SU-DHL-6 (cell line): ENCODE measurements around the gene PNPLA2.

Source experiments
- H2AFZ ChIP-seq: fragments of 200-600 bp; sonication (generic); 2 replicates; pipeline ENCODE4 v1.6.1; 2014; ENCODE audit warnings: low read depth, mild to moderate bottlenecking, moderate library complexity, mixed read lengths, antibody characterized with exemption, low read length; ENCODE audit not compliant: severe bottlenecking
- H3F3A ChIP-seq: fragments of 200-600 bp; shearing (Covaris generic); 2 replicates; pipeline ENCODE4 v1.6.0; 2016; ENCODE audit warnings: antibody characterized with exemption, mild to moderate bottlenecking; ENCODE audit not compliant: insufficient read depth
- H3K27ac ChIP-seq: fragments of 200-600 bp; sonication (generic); 2 replicates; pipeline ENCODE4 v1.5.1; 2016; ENCODE audit warnings: low read depth, mild to moderate bottlenecking, low read length, moderate library complexity, mixed read lengths
- H3K27me3 ChIP-seq: fragments of 200-600 bp; sonication (generic), shearing (Covaris generic); 2 replicates; pipeline ENCODE4 v1.6.0; 2014; ENCODE audit warnings: mild to moderate bottlenecking, low read length
- H3K36me3 ChIP-seq: fragments of 200-600 bp; sonication (generic); 2 replicates; pipeline ENCODE4 v1.6.1; 2014; ENCODE audit warnings: mild to moderate bottlenecking, low read length, mixed read lengths
- H3K4me2 ChIP-seq: fragments of 300-600, 200-600 bp; shearing (Covaris generic), sonication (generic); 2 replicates; pipeline ENCODE4 v1.6.0; 2014; ENCODE audit warnings: low read length, low read depth, mild to moderate bottlenecking; ENCODE audit not compliant: poor library complexity, severe bottlenecking
- H3K4me3 ChIP-seq: fragments of 200-600 bp; sonication (generic); 2 replicates; pipeline ENCODE4 v1.5.1; 2014; ENCODE audit warnings: antibody characterized with exemption, low read length, mild to moderate bottlenecking, mixed read lengths; ENCODE audit not compliant: insufficient read depth, poor library complexity, severe bottlenecking
- H3K79me2 ChIP-seq: fragments of 200-600 bp; sonication (generic); 2 replicates; pipeline ENCODE4 v1.6.1; 2014; ENCODE audit warnings: mild to moderate bottlenecking, low read length, moderate library complexity; ENCODE audit not compliant: insufficient read depth
- H3K9ac ChIP-seq: fragments of 200-600 bp; sonication (generic); 2 replicates; pipeline ENCODE4 v1.7.0; 2014; ENCODE audit warnings: mild to moderate bottlenecking, low read length
- H3K9me2 ChIP-seq: fragments of 200-600 bp; sonication (generic); replicated peaks from 2 replicates; pipeline ENCODE4 v1.6.1; 2014; ENCODE audit warnings: low read length; ENCODE audit not compliant: insufficient read depth
- H3K9me3 ChIP-seq: fragments of 200-600 bp; sonication (generic); 2 replicates; pipeline ENCODE4 v1.6.1; 2014; ENCODE audit warnings: low read length, mixed read lengths; ENCODE audit not compliant: insufficient read depth
- H4K20me1 ChIP-seq: fragments of 200-600 bp; sonication (generic); 2 replicates; pipeline ENCODE4 v1.6.1; 2014; ENCODE audit warnings: low read depth, mild to moderate bottlenecking, antibody characterized with exemption, low read length, moderate library complexity, mixed read lengths
- EZH2phosphoT487 ChIP-seq: fragments of 200-600 bp; sonication (generic), shearing (Covaris generic); conservative IDR thresholded peaks from 2 replicates; pipeline ENCODE4 v1.6.1; 2018; ENCODE audit warnings: mild to moderate bottlenecking, antibody characterized with exemption, low read length, moderate library complexity, mixed read lengths
- TF ChIP-seq, protein P1 (sequence below): fragments of 200-600 bp; sonication (generic); IDR thresholded peaks from one replicate; pipeline ENCODE4 v1.5.1; 2017; ENCODE audit warnings: antibody characterized with exemption, mild to moderate bottlenecking, low read length, moderate library complexity; ENCODE audit not compliant: insufficient read depth, poor library complexity, severe bottlenecking

Gene PNPLA2

DNA sequence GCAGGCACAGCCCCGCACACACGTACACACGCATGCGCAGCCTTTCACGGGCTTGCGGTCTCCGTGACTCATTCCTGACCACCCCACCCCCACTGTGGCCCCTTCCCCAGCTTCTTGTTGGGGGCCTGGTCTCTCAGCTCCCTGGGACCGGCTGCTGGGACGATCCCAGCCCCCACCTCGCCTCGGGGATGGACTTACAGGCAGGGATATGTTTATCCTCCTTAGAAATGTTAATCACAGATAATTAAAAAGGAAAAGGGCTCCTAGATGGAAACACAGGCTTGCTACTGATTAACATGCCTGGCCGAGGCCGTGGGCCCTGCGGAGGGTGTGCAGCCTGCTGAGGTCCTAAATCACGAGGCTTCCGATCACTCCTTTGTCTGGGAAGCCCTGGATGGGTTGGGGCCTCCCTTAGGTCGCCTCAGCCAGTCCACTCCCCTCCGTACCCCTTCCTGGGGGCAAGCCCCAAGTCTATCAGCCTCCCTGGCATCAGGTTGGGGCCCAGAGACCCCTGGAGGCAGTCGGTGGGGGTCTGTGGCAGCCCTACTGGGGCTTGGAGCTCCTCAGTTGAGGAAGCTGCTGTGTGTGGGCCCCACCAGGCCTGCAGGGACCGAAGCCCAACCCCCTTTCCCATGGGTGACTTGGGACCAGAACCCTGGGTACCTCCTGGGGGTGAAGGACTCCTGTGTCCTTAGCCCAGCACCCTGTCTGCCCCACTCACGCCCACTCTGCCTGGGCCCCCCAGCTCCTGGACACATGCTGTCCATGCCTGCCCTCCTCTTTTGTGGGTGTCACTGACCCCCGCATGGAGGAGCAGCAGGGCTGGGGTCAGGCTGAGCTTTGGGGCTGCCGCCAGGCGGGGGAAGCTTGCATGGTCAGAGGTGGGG, 44.6 kb downstream of the PNPLA2 start:
- Histone ChIP-seq H2AFZ (no peak overlapping the region), H3K4me2 (no peak overlapping the region), H3F3A (no peaks in the 10 kb centered on the region), H3K27ac (no peak overlapping the region), H3K9ac (no peak overlapping the region), H4K20me1 (no peaks in the 10 kb centered on the region), H3K4me3 (no peak overlapping the region), H3K36me3 (no peaks in the 10 kb centered on the region), H3K27me3 (no peaks in the 10 kb centered on the region), H3K9me3 (no peaks in the 10 kb centered on the region), H3K9me2 (no peaks in the 10 kb centered on the region), H3K79me2 (no peaks in the 10 kb centered on the region)
- TF ChIP-seq, protein P1, sequence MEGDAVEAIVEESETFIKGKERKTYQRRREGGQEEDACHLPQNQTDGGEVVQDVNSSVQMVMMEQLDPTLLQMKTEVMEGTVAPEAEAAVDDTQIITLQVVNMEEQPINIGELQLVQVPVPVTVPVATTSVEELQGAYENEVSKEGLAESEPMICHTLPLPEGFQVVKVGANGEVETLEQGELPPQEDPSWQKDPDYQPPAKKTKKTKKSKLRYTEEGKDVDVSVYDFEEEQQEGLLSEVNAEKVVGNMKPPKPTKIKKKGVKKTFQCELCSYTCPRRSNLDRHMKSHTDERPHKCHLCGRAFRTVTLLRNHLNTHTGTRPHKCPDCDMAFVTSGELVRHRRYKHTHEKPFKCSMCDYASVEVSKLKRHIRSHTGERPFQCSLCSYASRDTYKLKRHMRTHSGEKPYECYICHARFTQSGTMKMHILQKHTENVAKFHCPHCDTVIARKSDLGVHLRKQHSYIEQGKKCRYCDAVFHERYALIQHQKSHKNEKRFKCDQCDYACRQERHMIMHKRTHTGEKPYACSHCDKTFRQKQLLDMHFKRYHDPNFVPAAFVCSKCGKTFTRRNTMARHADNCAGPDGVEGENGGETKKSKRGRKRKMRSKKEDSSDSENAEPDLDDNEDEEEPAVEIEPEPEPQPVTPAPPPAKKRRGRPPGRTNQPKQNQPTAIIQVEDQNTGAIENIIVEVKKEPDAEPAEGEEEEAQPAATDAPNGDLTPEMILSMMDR, result no peak
- no peak for TF ChIP-seq EZH2phosphoT487

DNA sequence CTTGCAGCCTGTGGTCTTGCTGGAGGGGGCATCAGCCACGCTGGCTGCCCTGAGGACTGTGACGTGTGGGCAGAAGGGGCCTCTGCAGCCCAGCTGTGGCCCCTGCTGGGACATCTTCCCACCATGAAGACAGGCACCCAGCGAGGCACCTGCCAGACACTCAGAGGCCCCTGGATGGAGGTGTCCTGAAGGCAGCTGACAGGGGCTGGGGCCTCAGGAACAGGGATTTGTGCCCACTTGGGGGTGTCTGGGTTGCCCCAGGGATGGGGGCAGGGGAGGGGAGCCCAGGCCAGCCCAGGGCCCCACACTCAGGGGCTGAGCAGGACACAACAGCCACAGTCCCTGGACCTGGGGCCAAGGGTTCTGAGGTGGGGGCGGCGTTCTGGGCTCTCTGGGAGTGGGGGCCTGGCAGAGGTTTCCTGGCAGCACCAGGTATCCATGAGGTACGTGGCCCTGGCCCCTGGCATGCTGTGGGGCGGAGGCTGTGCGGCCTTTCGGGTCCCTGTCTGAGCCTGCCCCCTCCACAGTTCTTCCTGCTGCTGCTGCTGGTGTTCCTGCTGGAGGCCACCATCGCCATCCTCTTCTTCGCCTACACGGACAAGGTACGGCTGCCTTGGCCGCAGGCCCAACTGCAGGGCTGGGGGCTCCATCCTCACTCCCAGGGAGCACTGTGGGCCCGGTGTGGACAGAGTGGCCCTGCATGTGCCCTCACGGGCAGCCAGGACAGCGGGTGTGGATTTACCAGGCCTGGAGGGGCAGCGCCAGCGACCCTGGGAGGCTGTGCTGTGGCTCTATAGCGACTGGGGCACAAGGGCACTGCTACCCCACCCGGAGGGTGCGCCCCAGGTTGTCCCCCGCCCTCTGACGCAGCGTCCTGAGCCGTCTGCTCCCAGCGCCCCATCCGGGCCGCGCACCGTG, 45.5 kb downstream of the PNPLA2 start:
- no peaks in the 10 kb centered on the region for H3K36me3 ChIP-seq
- H3K9ac ChIP-seq, result no peak overlapping the region
- H3K27me3 ChIP-seq, result no peaks in the 10 kb centered on the region
- no peak overlapping the region for H2AFZ ChIP-seq
- TF ChIP-seq EZH2phosphoT487, result no peak
- TF ChIP-seq, protein P1, result no peak
- H3K27ac ChIP-seq, result no peak overlapping the region
- H3K9me3 ChIP-seq, result no peaks in the 10 kb centered on the region
- no peaks in the 10 kb centered on the region for H4K20me1 ChIP-seq
- H3F3A ChIP-seq, result no peaks in the 10 kb centered on the region
- no peaks in the 10 kb centered on the region for H3K9me2 ChIP-seq
- no peak overlapping the region for H3K4me3 ChIP-seq
- H3K4me2 ChIP-seq, result no peak overlapping the region
- H3K79me2 ChIP-seq, result no peaks in the 10 kb centered on the region

DNA sequence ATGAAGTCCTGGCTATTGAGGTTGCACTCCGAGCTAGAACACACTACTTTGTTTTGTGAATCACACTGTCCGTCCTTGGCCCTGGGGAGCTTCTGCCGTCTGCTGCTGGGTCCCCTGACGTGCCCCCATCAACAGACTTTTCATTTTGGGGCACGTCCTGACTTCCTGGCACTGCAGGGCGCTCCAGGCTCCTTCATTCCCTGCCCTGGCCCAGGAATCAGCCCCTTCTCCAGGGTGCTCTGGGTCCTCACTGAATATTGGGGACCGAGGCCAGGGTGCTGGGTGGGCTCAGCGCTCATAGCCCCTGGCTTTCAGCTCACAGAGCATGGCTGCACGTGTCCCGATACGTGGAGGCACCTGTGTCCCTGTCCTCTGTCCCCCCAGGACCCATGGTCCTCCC, 46.2 kb downstream of the PNPLA2 start:
- no peak overlapping the region for H3K4me3 ChIP-seq
- H3K9me3 ChIP-seq, result no peaks in the 10 kb centered on the region
- no peaks in the 10 kb centered on the region for H3K27me3 ChIP-seq
- no peaks in the 10 kb centered on the region for H3K9me2 ChIP-seq
- no peaks in the 10 kb centered on the region for H3K79me2 ChIP-seq
- no peaks in the 10 kb centered on the region for H3F3A ChIP-seq
- no peaks in the 10 kb centered on the region for H3K36me3 ChIP-seq
- no peak overlapping the region for H3K4me2 ChIP-seq
- H3K27ac ChIP-seq, result no peak overlapping the region
- H3K9ac ChIP-seq, result no peak overlapping the region
- H4K20me1 ChIP-seq, result no peaks in the 10 kb centered on the region
- no peak overlapping the region for H2AFZ ChIP-seq
- TF ChIP-seq, protein P1, result no peak
- TF ChIP-seq EZH2phosphoT487, result no peak
